Heart left ventricle (tissue), 16 donors: ENCODE results near the gene UXT. TPM values are rescaled to one million over a fixed set of nuclear protein-coding genes. Genes with fewer than 3 reads are reported as not detected.

Experiments used
- ATAC-seq, 4 donors: fragments of 200-7000 bp; cut with Tn5 transposase; one replicate each; pipeline ENCODE4 v1.9.1; 2020 to 2022; ENCODE audit warnings: moderate library complexity in 4 of 4, mild to moderate bottlenecking in 3 of 4, moderate number of reproducible peaks in 1 of 4
- DNase-seq, 5 donors: peaks; one replicate each; pipeline ENCODE4 v3.0.0-alpha.2; 2020
- H3K27ac ChIP-seq, 12 donors: fragments of 200-600 bp; sonication (generic) in 4 of 12; one replicate each; pipeline versions ENCODE4 v1.5.0 to v1.8.0; 2016 to 2022; ENCODE audit warnings: mild to moderate bottlenecking in 2 of 12
- H3K27me3 ChIP-seq, 9 donors: fragments of 200-600 bp; sonication (generic) in 2 of 9; one replicate each; pipeline versions ENCODE4 v1.5.1 to v1.8.0; 2016 to 2022; ENCODE audit warnings: mild to moderate bottlenecking in 3 of 9
- H3K36me3 ChIP-seq, 9 donors: fragments of 200-600 bp; sonication (generic) in 2 of 9; one replicate each; pipeline versions ENCODE4 v1.5.0 to v1.8.0; 2018 to 2022; ENCODE audit warnings: mild to moderate bottlenecking in 2 of 9
- H3K4me1 ChIP-seq, 12 donors: fragments of 200-600 bp; sonication (generic) in 4 of 12; one replicate each; pipeline versions ENCODE4 v1.5.0 to v1.8.0; 2016 to 2022; ENCODE audit warnings: mild to moderate bottlenecking in 3 of 12
- H3K4me3 ChIP-seq, 12 donors: fragments of 200-600 bp; sonication (generic) in 4 of 12; one replicate each; pipeline versions ENCODE4 v1.5.0 to v1.8.0; 2017 to 2022; ENCODE audit warnings: mild to moderate bottlenecking in 9 of 12, moderate library complexity in 4 of 12
- H3K9me3 ChIP-seq, 12 donors: fragments of 200-600 bp; sonication (generic) in 4 of 12; one replicate each; pipeline versions ENCODE4 v1.5.0 to v1.8.0; 2016 to 2022; ENCODE audit warnings: mild to moderate bottlenecking in 1 of 12
- CTCF ChIP-seq, 12 donors: fragments of 200-600 bp; sonication (generic) in 4 of 12; IDR thresholded peaks; one replicate each; pipeline versions ENCODE4 v1.5.0 to v1.8.0; 2018 to 2022; ENCODE audit warnings: antibody characterized with exemption in 12 of 12, mild to moderate bottlenecking in 5 of 12
- POLR2A ChIP-seq, 2 donors: fragments of 450-650 bp; IDR thresholded peaks; one replicate each; pipeline ENCODE4 v1.6.1; 2017; ENCODE audit warnings: antibody characterized with exemption in 2 of 2, mild to moderate bottlenecking in 2 of 2, moderate library complexity in 2 of 2
- WGBS, 4 donors: extraction: QIAGEN DNeasy Blood & Tissue Kit in 2 of 4; methylation state at CpG; one replicate each; pipeline versions ENCODE4 v1.1.5 to v1.1.7; 2013 to 2018; 5-methylcytosine and 5-hydroxymethylcytosine counted together
- intact Hi-C, 10 donors: fragments of 100-400 bp; cut with DNase I; formaldehyde crosslinking; loops; one replicate each; pipeline versions ENCODE4 v1.11.1 to v1.14.2; 2022
- polyA plus RNA-seq, 2 donors: library from polyadenylated mRNA; stranded (reverse); fragments of 200-250 nt; gene quantifications; one replicate each; pipeline ENCODE4 v1.2.3, GENCODE V29; 2013
- total RNA-seq, 9 donors: library from RNA; depleted of rRNA in 2 of 9; stranded (reverse); fragments of >200 nt in 2 of 9; fragmentation: NEBNext Ultra II Directional in 3 of 9; extraction: Animal tissue kit (Norgen Biotek cat#: 25700) in 3 of 9; gene quantifications; one replicate each; pipeline versions ENCODE4 v1.1.0 to v1.2.4, GENCODE V29; 2016 to 2023
- donor health status: ischemic (EF 13 %, LVEDD 7.1; RV severe dilation, severe dysfunction).
- donor health status: healthy with polysubstance abuse.
- donor health status: DM: no; HTN: yes; CAD: no.
- donor health status: DM: no; HTN: no; CAD: no.
- donor health status: ischemic (EF 25% LVEDD 6.9; RV normal size, moderate dysfunction).
- donor health status: ischemic (EF 25% LVEDD 5.7; RV mildly dilated, moderate dysfunction).
- donor health status: healthy.
- donor health status: DM: yes; HTN: yes; CAD: no.
- donor health status: ischemic (EF 35%, LVEDD 5.7; RV mildly dilated, moderate dysfunction).
- donor health status: nonischemic (EF 11% LVEDD 7.7; RV severe dilation, severe dysfunction).
- donor health status: DM: yes; HTN: yes; CAD: no.
- donor health status: PGD.
- donor health status: ischemic (EF 29% LVEDD 5.4; RV normal size, mild dysfunction).
- donor health status: nonischemic (EF 23%, LVEDD 6.1; RV moderate dilation, normal function).

UXT gene
- total and polyA plus RNA-seq, 11 donors: 74.4 to 193 (median 97.7) TPM

GRCh38 chrX:47649781-47650163 is 9.2 kb downstream of the UXT start:
- no peak for ATAC-seq
- Histone ChIP-seq H3K9me3 (no peaks in the 10 kb centered on the region), H3K4me1 (peaks cover 0 to 17% (median 6%) of the 10 kb centered on the region in 12 donors), H3K4me3 (peak overlapping the region; percentile 39 to 90 (median 70)), H3K27me3 (peaks cover 0 to 4% (median 0%) of the 10 kb centered on the region in 9 donors), H3K27ac (peak overlapping the region in 11 of 12 donors; percentile 47 to 93 (median 82)), H3K36me3 (peaks cover 0 to 23% (median 6%) of the 10 kb centered on the region in 9 donors)
- no peak for TF ChIP-seq CTCF (IDR thresholded peaks at IDR 0.05)
- TF ChIP-seq POLR2A (IDR thresholded peaks at IDR 0.05): no peak
- WGBS, 4 donors: 1 to 37% (median 18%) methylated on average over 11 of the region's 11 CpGs
- intact Hi-C loops: loop anchor here in 8 of 10 donors (5.0 to 10.0 kb wide), 9 partner anchors 65 to 457 kb away; partner anchors contain the start of genes UBA1 (in 5 of the 8), ARAF (in 2 of the 8), TIMP1 (in 1 of the 8) and ZNF81 (in 1 of the 8)
- no peak for DNase-seq

GRCh38 chrX:47649271-47649670 is 9.7 kb downstream of the UXT start:
- Histone ChIP-seq H3K9me3 (no peaks in the 10 kb centered on the region), H3K36me3 (peaks cover 0 to 20% (median 6%) of the 10 kb centered on the region in 9 donors), H3K4me3 (peak overlapping the region in 10 of 12 donors; percentile 57 to 90 (median 73)), H3K27me3 (peaks cover 0 to 4% (median 0%) of the 10 kb centered on the region in 9 donors), H3K4me1 (peaks cover 0 to 20% (median 6%) of the 10 kb centered on the region in 12 donors), H3K27ac (peak overlapping the region in 1 of 12 donors; percentile 83)
- TF ChIP-seq POLR2A (IDR thresholded peaks at IDR 0.05) (no peak), CTCF (IDR thresholded peaks at IDR 0.05) (no peak)
- ATAC-seq (no peak), DNase-seq (no peak)
- intact Hi-C loops: loop anchor here in 7 of 10 donors (5.0 to 10.0 kb wide), 7 partner anchors 64 to 454 kb away; partner anchors contain the start of genes ARAF (in 2 of the 7), UBA1 (in 2 of the 7) and TIMP1 (in 1 of the 7)
- 31 to 50% (median 40%) methylated on average over 8 of the region's 8 CpGs for WGBS, 4 donors

- TF ChIP-seq POLR2A (IDR thresholded peaks at IDR 0.05): no peak
- no peak for TF ChIP-seq CTCF (IDR thresholded peaks at IDR 0.05)
- peaks cover 0 to 12% (median 2%) of the 10 kb centered on the region in 9 donors for H3K36me3 ChIP-seq
- DNase-seq (no peak), ATAC-seq (no peak)
- no peak overlapping the region for H3K4me3 ChIP-seq
- WGBS, 4 donors: 83 to 89% (median 87%) methylated on average over 2 of the region's 2 CpGs
- peaks cover 0 to 4% (median 0%) of the 10 kb centered on the region in 9 donors for H3K27me3 ChIP-seq
- H3K27ac ChIP-seq: no peak overlapping the region
- H3K9me3 ChIP-seq: no peaks in the 10 kb centered on the region
- intact Hi-C loops: loop anchor here in 7 of 10 donors (5.0 to 10.0 kb wide), 7 partner anchors 64 to 454 kb away; partner anchors contain the start of genes ARAF (in 2 of the 7), UBA1 (in 2 of the 7) and TIMP1 (in 1 of the 7)
- H3K4me1 ChIP-seq: peaks cover 0 to 27% (median 7%) of the 10 kb centered on the region in 12 donors
These were observed 10.6 kb downstream of the UXT start for GRCh38 chrX:47648376-47648775.

GRCh38 chrX:47646636-47647035 is 12.3 kb downstream of the UXT start:
- intact Hi-C loops: loop anchor here in 7 of 10 donors (5.0 to 10.0 kb wide), 7 partner anchors 62 to 452 kb away; partner anchors contain the start of genes ARAF (in 2 of the 7), UBA1 (in 2 of the 7) and TIMP1 (in 1 of the 7)

More at GRCh38 chrX:47646636-47647035, 12.3 kb downstream of the UXT start:
- H3K4me3 ChIP-seq: no peak overlapping the region
- H3K9me3 ChIP-seq: no peaks in the 10 kb centered on the region
- H3K27ac ChIP-seq: no peak overlapping the region
- ATAC-seq (no peak), DNase-seq (no peak)
- 78 to 86% (median 80%) methylated on average over 6 of the region's 6 CpGs for WGBS, 4 donors
- H3K27me3 ChIP-seq: peaks cover 0 to 4% (median 0%) of the 10 kb centered on the region in 9 donors
- TF ChIP-seq POLR2A (IDR thresholded peaks at IDR 0.05): no peak
- no peak for TF ChIP-seq CTCF (IDR thresholded peaks at IDR 0.05)
- peaks cover 0 to 23% (median 7%) of the 10 kb centered on the region in 12 donors for H3K4me1 ChIP-seq
- H3K36me3 ChIP-seq: peaks cover 0 to 2% (median 0%) of the 10 kb centered on the region in 9 donors
